ENCODE measurements around the gene BPNT1.

The BPNT1 gene

DNA sequence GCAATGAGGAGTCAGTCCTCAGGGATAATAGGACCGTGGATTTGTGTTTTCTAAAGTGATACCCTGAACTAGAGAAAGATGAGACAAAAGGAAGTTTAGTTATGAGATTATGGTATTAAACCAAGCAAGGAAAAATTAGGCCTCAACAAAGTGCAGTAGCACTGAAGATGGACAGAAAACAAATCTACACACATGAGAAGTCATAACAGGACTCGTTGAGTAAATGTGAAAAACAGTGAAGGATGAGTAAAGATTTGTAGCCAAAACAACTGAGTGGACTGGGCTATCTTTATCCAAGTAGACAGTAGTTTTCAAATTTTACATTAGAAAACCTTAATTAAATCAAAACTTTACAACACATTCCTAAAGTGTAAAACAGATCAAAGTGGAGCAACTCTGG is 58.3 kb downstream of the BPNT1 start:
- no peak overlapping the region for H3K4me3 ChIP-seq (ENCODE audit: low read depth, low read length)
- no peak for DNase-seq (ENCODE audit: low read depth)
- TF ChIP-seq CTCF (conservative IDR thresholded peaks at IDR 0.05; ENCODE audit: low read depth, low read length) = no peak

DNA sequence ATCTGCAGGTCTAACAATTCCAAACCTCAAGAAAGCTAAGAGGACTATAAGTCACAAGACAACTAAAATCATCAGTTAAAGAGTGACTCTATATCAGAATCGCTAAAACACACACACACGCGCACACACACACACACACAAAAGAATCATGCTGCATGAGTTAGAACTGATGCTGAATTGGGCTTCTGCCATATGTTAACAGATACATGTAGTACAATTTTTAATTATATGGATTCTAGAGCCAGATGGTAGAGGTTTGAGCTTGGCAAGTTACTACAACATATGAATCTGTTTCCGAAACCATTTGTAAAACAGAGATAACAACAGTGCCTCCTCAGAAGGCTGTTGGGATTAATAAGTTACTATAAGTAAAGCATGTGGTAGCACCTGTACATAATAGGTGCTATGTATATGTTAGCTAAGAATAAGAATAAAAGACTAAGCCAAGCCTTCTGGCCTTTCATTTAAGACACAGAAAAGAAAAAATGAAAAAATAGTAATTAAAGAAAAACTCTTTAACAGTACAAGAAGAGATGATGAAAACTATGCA is 61.2 kb downstream of the BPNT1 start:
- DNase-seq (ENCODE audit: low read depth) = peak; percentile 13
- H3K4me3 ChIP-seq (ENCODE audit: low read depth, low read length) = no peak overlapping the region
- TF ChIP-seq CTCF (conservative IDR thresholded peaks at IDR 0.05; ENCODE audit: low read depth, low read length) = no peak

GRCh38 chr1:220019071-220019470 is 70.5 kb downstream of the BPNT1 start:
- no peak for TF ChIP-seq CTCF (conservative IDR thresholded peaks at IDR 0.05; ENCODE audit: low read depth, low read length)
- no peak for DNase-seq (ENCODE audit: low read depth)
- no peak overlapping the region for H3K4me3 ChIP-seq (ENCODE audit: low read depth, low read length)

DNA sequence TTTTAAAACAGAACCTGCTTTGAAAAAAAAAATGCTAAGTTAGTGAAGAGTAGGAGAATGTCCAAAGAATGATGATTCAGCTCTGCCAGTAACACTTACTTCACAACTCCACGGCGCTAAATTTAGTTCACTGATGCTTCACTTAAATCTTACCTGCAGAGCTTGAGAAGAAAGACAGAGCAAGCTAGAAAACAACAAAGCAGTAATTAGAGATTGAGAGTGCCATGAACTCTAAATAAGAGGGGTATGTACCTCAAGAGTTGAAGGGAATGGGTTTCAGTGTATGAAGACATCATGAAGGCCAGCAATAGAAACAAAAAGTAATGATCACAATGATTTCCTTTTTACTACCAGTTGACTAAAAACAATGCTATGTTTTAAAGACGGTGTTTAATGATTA is 76.1 kb downstream of the BPNT1 start:
- TF ChIP-seq CTCF (conservative IDR thresholded peaks at IDR 0.05; ENCODE audit: low read depth, low read length) = no peak
- no peak overlapping the region for H3K4me3 ChIP-seq (ENCODE audit: low read depth, low read length)
- DNase-seq (ENCODE audit: low read depth) = peak; percentile 78

DNA sequence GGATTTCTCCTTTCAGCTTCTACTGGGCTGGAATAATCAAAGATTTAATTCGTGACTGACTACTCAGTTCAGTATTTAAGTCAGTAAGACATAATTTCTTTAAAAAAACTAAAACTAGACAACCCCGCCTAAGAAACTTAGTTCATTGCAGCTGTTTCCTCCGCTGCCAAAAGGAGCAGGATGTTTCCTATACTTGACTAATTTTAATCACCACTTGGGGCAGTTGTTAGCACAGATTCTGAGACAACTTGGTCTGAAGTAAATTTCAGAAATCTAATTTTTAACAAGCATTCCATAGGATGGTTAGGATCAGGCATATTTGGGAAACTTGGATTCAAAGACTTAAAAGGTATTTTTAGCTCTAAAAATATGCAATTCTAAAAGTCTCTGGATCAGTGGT is 77.3 kb downstream of the BPNT1 start:
- peak; percentile 44 for TF ChIP-seq CTCF (conservative IDR thresholded peaks at IDR 0.05; ENCODE audit: low read depth, low read length)
- H3K4me3 ChIP-seq (ENCODE audit: low read depth, low read length) = no peak overlapping the region
- peak; percentile 60 for DNase-seq (ENCODE audit: low read depth)

GRCh38 chr1:220011620-220012019 is 78.0 kb downstream of the BPNT1 start:
- no peak for DNase-seq (ENCODE audit: low read depth)
- TF ChIP-seq CTCF (conservative IDR thresholded peaks at IDR 0.05; ENCODE audit: low read depth, low read length) = no peak
- no peak overlapping the region for H3K4me3 ChIP-seq (ENCODE audit: low read depth, low read length)

All from choroid plexus epithelial cell (primary cell).